Measurements from ENCODE around the gene TAS2R30.

GRCh38 chr12:11152725-11153124, 18.3 kb upstream of the TAS2R30 start:
- no peak for TF ChIP-seq CTCF (conservative IDR thresholded peaks at IDR 0.05; ENCODE audit: low read depth, low read length)
- no peak for TF ChIP-seq EZH2 (IDR thresholded peaks at IDR 0.05; ENCODE audit: borderline replicate concordance, low read depth, low read length, poor library complexity, severe bottlenecking)
